SH-SY5Y (cell line): ENCODE measurements around the gene BLCAP.

Experiments used
- GATA2 ChIP-seq: IDR thresholded peaks from 2 replicates; pipeline ENCODE4 v1.6.1; 2011; ENCODE audit warnings: mild to moderate bottlenecking, low read depth, low read length
- GATA3 ChIP-seq: IDR thresholded peaks from 2 replicates; pipeline ENCODE4 v1.6.1; 2011; ENCODE audit warnings: low read depth, mild to moderate bottlenecking, low read length, moderate library complexity

DNA sequence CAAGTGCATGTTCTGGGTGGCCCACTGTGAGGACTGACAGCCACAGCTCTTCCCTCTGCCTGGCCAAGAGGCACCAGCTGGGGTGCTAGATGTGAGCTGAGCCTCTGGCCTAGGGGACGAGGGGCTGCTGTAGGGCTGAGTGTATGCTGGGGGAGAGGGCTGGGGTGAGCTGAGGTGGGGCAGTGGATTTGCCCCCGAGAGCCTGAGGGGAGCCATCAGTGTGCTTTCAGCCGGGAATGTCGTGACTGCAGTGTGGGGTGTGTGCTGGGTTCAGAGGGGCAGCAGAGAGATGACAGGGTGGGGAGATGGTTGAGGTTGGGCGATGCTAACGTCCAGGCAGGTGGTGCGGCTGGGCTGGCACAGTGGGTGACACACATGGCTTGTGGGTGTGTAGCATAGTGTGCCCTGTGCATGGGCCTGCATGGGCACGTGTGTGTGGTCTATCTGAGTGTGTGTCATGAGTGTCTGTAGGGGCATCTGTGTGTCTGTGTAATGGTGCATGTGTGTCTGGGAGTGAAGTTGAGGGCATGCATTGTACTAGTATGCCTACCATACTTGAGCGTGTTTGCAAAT, 46.0 kb upstream of the BLCAP start:
- no peak for TF ChIP-seq GATA2
- TF ChIP-seq GATA3, result no peak
